K562 (cell line): ENCODE results near the gene NF1. TPM values are rescaled to one million over a fixed set of nuclear protein-coding genes. Genes with fewer than 3 reads are reported as not detected.

ENCODE experiments used
- ATAC-seq: fragments of 200-7000 bp; cut with Tn5 transposase; 3 replicates; pipeline ENCODE4 v1.9.1; 2020; ENCODE audit warnings: moderate library complexity
- BruUV-seq: library from RNA; stranded (reverse); fragments of 400-500 nt; replicated peaks from 2 replicates; lab custom pipeline; 2021; lab: Mats Ljungman, UMichigan
- CTCF ChIA-PET: fragments of 300-600 bp; formaldehyde crosslinking; extraction: SDS; loops from one replicate; lab custom pipeline; 2021; ENCODE audit warnings: low intra/inter-chr PET ratio; lab: Yijun Ruan, JAX
- POLR2A ChIA-PET: fragments of 300-600, 350-650 bp; sonication (Branson Sonifier 250); formaldehyde crosslinking; extraction: SDS; loops from one replicate; lab custom pipeline; 2021; ENCODE audit warnings: antibody characterized with exemption, inconsistent platforms; lab: Yijun Ruan, JAX
- DNase-seq, 4 experiments: peaks; one replicate each; pipeline versions ENCODE4 v3.0.0 to v3.0.0-alpha.2; 2011 to 2018; ENCODE audit warnings: low spot score in 3 of 4, mixed read lengths in 3 of 4; ENCODE audit errors: extremely low read depth in 1 of 4
- FAIRE-seq: peaks from 2 replicates; lab custom pipeline; 2011; peaks lifted over from hg19 to GRCh38; lab: Jason Lieb, UNC
- H2AFZ ChIP-seq: 2 replicates; pipeline ENCODE4 v1.6.0; 2011; ENCODE audit warnings: low read depth, low read length, control low read depth, inconsistent platforms
- H3K27ac ChIP-seq: fragments of 200-600 bp; 3 replicates; pipeline ENCODE4 v1.8.0; 2011; ENCODE audit warnings: low read depth, mild to moderate bottlenecking, control low read depth, inconsistent platforms, low read length, moderate library complexity, mixed read lengths; ENCODE audit errors: extremely low read depth
- H3K27me3 ChIP-seq, 2 experiments: fragments of 300-600 bp in 1 of 2; 2 replicates in 1 of 2; 3 replicates in 1 of 2; pipeline versions ENCODE4 v1.6.0 to v1.8.0; 2011; ENCODE audit warnings: inconsistent platforms in 2 of 2, low read length in 2 of 2, mild to moderate bottlenecking in 1 of 2, mixed read lengths in 1 of 2, moderate library complexity in 1 of 2; ENCODE audit not compliant: control insufficient read depth in 2 of 2, insufficient read depth in 2 of 2
- H3K36me3 ChIP-seq: fragments of 300-600 bp; 3 replicates; pipeline ENCODE4 v1.8.0; 2011; ENCODE audit warnings: mild to moderate bottlenecking, low read length, inconsistent platforms; ENCODE audit not compliant: control insufficient read depth, insufficient read depth
- H3K4me1 ChIP-seq, 2 experiments: fragments of 200-600 bp in 1 of 2; replicated peaks in 1 of 2; 2 replicates in 1 of 2; 3 replicates in 1 of 2; pipeline versions ENCODE4 v1.5.1 to v1.8.0; 2011; ENCODE audit warnings: inconsistent platforms in 2 of 2, low read length in 2 of 2, mild to moderate bottlenecking in 1 of 2, mixed read lengths in 1 of 2, moderate library complexity in 1 of 2; ENCODE audit not compliant: control insufficient read depth in 2 of 2, insufficient read depth in 2 of 2
- H3K4me2 ChIP-seq: 2 replicates; pipeline ENCODE4 v1.6.1; 2011; ENCODE audit warnings: low read length, control low read depth, inconsistent platforms, mixed read lengths; ENCODE audit not compliant: insufficient read depth
- H3K4me3 ChIP-seq: fragments of 200-600 bp; sonication (generic), shearing (Covaris generic); 2 replicates; pipeline ENCODE4 v1.5.1; 2016; ENCODE audit warnings: control low read depth, inconsistent platforms
- H3K79me2 ChIP-seq: fragments of 200-600 bp; 3 replicates; pipeline ENCODE4 v1.8.0; 2011; ENCODE audit warnings: low read length, inconsistent platforms; ENCODE audit not compliant: control insufficient read depth, insufficient read depth
- H3K9ac ChIP-seq, 2 experiments: 2 replicates each; pipeline versions ENCODE4 v1.6.0 to v1.6.1; 2011; ENCODE audit warnings: low read depth in 2 of 2, low read length in 2 of 2, control low read depth in 1 of 2, inconsistent platforms in 1 of 2, mild to moderate bottlenecking in 1 of 2, mixed read lengths in 1 of 2; ENCODE audit not compliant: insufficient read depth in 1 of 2
- H3K9me1 ChIP-seq: one replicate; pipeline ENCODE4 v1.6.0; 2011; ENCODE audit warnings: inconsistent platforms, mild to moderate bottlenecking, low read length, moderate library complexity; ENCODE audit not compliant: control insufficient read depth, insufficient read depth
- H3K9me3 ChIP-seq: replicated peaks from 2 replicates; pipeline ENCODE4 v1.5.1; 2011; ENCODE audit warnings: low read depth, low read length, inconsistent platforms; ENCODE audit not compliant: control insufficient read depth, insufficient read depth
- H4K20me1 ChIP-seq: replicated peaks from 2 replicates; pipeline ENCODE4 v1.6.1; 2011; ENCODE audit warnings: low read length, inconsistent platforms, mixed read lengths; ENCODE audit not compliant: control insufficient read depth, insufficient read depth
- CBX2 ChIP-seq: fragments of 200-600 bp; sonication (generic); IDR thresholded peaks from one replicate; pipeline ENCODE4 v1.6.1; 2012; ENCODE audit warnings: mild to moderate bottlenecking, low read length, inconsistent platforms; ENCODE audit not compliant: insufficient read depth, poor library complexity, severe bottlenecking
- CREBBP ChIP-seq: IDR thresholded peaks from one replicate; pipeline ENCODE4 v1.6.1; 2012; ENCODE audit warnings: low read depth, mild to moderate bottlenecking, control low read depth, inconsistent platforms, low read length
- ETS1 ChIP-seq: conservative IDR thresholded peaks from 2 replicates; pipeline ENCODE4 v1.6.1; 2011; ENCODE audit warnings: low read depth, mild to moderate bottlenecking, low read length; ENCODE audit not compliant: control insufficient read depth
- KAT8 ChIP-seq: fragments of 450-650 bp; IDR thresholded peaks from 2 replicates; pipeline ENCODE4 v1.6.1; 2016; ENCODE audit warnings: low read depth, mild to moderate bottlenecking
- PHB ChIP-seq: fragments of 250-450 bp; sonication (Bioruptor Pico); IDR thresholded peaks from 2 replicates; pipeline ENCODE4 v1.5.0; 2021
- SRSF9 ChIP-seq: fragments of 200-400 bp; formaldehyde crosslinking; IDR thresholded peaks from 2 replicates; pipeline ENCODE4 v1.6.1; 2017; ENCODE audit warnings: low read depth, low read length, borderline replicate concordance
- STAT5A ChIP-seq: IDR thresholded peaks from 2 replicates; pipeline ENCODE4 v1.6.1; 2012; ENCODE audit warnings: low read length, inconsistent platforms, borderline replicate concordance
- ZEB2 ChIP-seq: fragments of 450-650 bp; IDR thresholded peaks from 2 replicates; pipeline ENCODE4 v1.6.1; 2016
- ZNF197 ChIP-seq: fragments of 200-800 bp; sonication (Bioruptor generic); IDR thresholded peaks from 2 replicates; pipeline ENCODE4 v1.6.1; 2016; ENCODE audit warnings: low read depth, missing genetic modification characterization, missing compliant biosample characterization
- ZNF24 ChIP-seq: fragments of 450-650 bp; IDR thresholded peaks from 2 replicates; pipeline ENCODE4 v1.6.1; 2016
- ZNF263 ChIP-seq: sonication (generic); formaldehyde crosslinking; IDR thresholded peaks from 2 replicates; pipeline ENCODE4 v1.8.0; 2022; ENCODE audit warnings: mild to moderate bottlenecking, missing genetic modification reagents, borderline replicate concordance
- ZNF511 ChIP-seq: sonication (generic); formaldehyde crosslinking; IDR thresholded peaks from 2 replicates; pipeline ENCODE4 v1.8.0; 2022; ENCODE audit warnings: mild to moderate bottlenecking, missing genetic modification reagents
- WGBS: fragments of 100-300 bp; shearing (Covaris generic); methylation state at CpG from one replicate; pipeline ENCODE4 v1.1.6; 2016; ENCODE audit warnings: low coverage, mixed read lengths; ENCODE audit not compliant: insufficient coverage; ENCODE audit errors: missing lambda C conversion rate; 5-methylcytosine and 5-hydroxymethylcytosine counted together
- in situ Hi-C: fragments of 300-500 bp; cut with MboI; formaldehyde crosslinking; loops from 4 replicates; pipeline ENCODE4 v1.15.0; 2018; ENCODE audit warnings: inconsistent platforms, mixed read lengths
- intact Hi-C: fragments of 100-400 bp; cut with micrococcal nuclease; formaldehyde crosslinking; loops from 2 replicates; pipeline ENCODE4 v1.14.2; 2022
- polyA plus RNA-seq, 8 experiments: library from polyadenylated mRNA; depleted of rRNA in 4 of 8; stranded (reverse) in 5 of 8; unstranded in 3 of 8; fragments of >200 nt; fragmentation: Nextera tagmentation in 2 of 8; fragmentation: Illumina TruSeq in 1 of 8; extraction: Ambion mirVana in 2 of 8; extraction: Trizol in 1 of 8; gene quantifications; 2 replicates each; pipeline versions ENCODE4 v1.2.1 to v1.2.3, GENCODE V29; 2011 to 2014; ENCODE audit warnings: inconsistent platforms in 1 of 8, missing spikeins in 1 of 8
- total RNA-seq, 7 experiments: library from RNA; depleted of rRNA in 6 of 7; stranded (reverse); fragments of >200 nt in 6 of 7; fragmentation: Illumina TruSeq in 2 of 7; extraction: Trizol in 2 of 7; gene quantifications; 2 replicates each; pipeline versions ENCODE4 v1.2.1 to v1.2.3, GENCODE V29; 2011 to 2021; ENCODE audit warnings: low replicate concordance in 1 of 7

NF1 gene
- total and polyA plus RNA-seq, 9 of the 15 experiments (the other 6 are each of a cell fraction or from before 2014, with no cell fraction given): 3.4 to 41.9 (median 24.3) TPM

GRCh38 chr17:31385428-31386285 is 290.9 kb downstream of the NF1 start:
- H3K9me1 ChIP-seq: no peaks in the 10 kb centered on the region
- POLR2A ChIA-PET: interaction anchor here (0.7 kb wide), 1 partner anchor 430 kb away, joined by 4 read pairs; no protein-coding TSS in a partner anchor
- H3K27ac ChIP-seq: no peak overlapping the region
- DNase-seq: no peak
- in situ Hi-C loops (loop anchor here (10.0 kb wide), 1 partner anchor 371 kb away; no protein-coding TSS in a partner anchor), intact Hi-C loops (no loop called here)
- no peak for ATAC-seq
- TF ChIP-seq STAT5A (no peak), ETS1 (no peak), ZNF263 (no peak), ZEB2 (no peak), CBX2 (no peak), ZNF24 (no peak), CREBBP (no peak), PHB (CRISPR knock-in tag) (no peak), ZNF511 (no peak), ZNF197 (CRISPR knock-in tag) (no peak), SRSF9 (no peak), KAT8 (no peak)
- FAIRE-seq: no peak
- H3K4me3 ChIP-seq: no peak overlapping the region
- BruUV-seq: no TSS peak
- no peak overlapping the region for H3K4me2 ChIP-seq
- no peak overlapping the region for H3K9ac ChIP-seq
- CTCF ChIA-PET: no interaction called here
- 35% methylated on average over 7 of the region's 7 CpGs for WGBS
- H2AFZ ChIP-seq: no peak overlapping the region
- H3K36me3 ChIP-seq: no peaks in the 10 kb centered on the region
- no peaks in the 10 kb centered on the region for H3K9me3 ChIP-seq
- peaks cover 0 to 23% of the 10 kb centered on the region in 2 experiments; a peak in 3 of 5 replicates for H3K27me3 ChIP-seq
- H4K20me1 ChIP-seq: no peaks in the 10 kb centered on the region; the same call in none of the 2 replicates
- peaks cover 0 to 4% of the 10 kb centered on the region in 2 experiments; a peak in 3 of 5 replicates for H3K4me1 ChIP-seq
- H3K79me2 ChIP-seq: no peaks in the 10 kb centered on the region
